Right renal cortex interstitium (tissue), 3 donors: ENCODE data around the gene METAP2. TPM values are rescaled to one million over a fixed set of nuclear protein-coding genes. Genes with fewer than 3 reads are reported as not detected.

Experiments used
- DNase-seq, 3 donors: peaks; one replicate each; pipeline ENCODE4 v3.0.0-alpha.2; 2013; ENCODE audit warnings: low read depth in 3 of 3, low spot score in 2 of 3
- polyA plus RNA-seq, 3 donors: library from polyadenylated mRNA; unstranded; fragments of 120-200 nt; gene quantifications; one replicate each; pipeline ENCODE4 v1.2.1, GENCODE V29; 2013; ENCODE audit not compliant: insufficient read length in 3 of 3

The METAP2 gene
- polyA plus RNA-seq, 3 donors, result 131 to 142 (median 134) TPM

- no peak for DNase-seq
Measured at GRCh38 chr12:95548539-95549391, 74.8 kb downstream of the METAP2 start.

GRCh38 chr12:95549392-95550084 is 75.6 kb downstream of the METAP2 start:
- DNase-seq, result no peak

GRCh38 chr12:95551305-95551704 is 77.4 kb downstream of the METAP2 start, which contains the start of gene USP44:
Gene USP44 (minus strand): TSS chr12:95551476. CDS start chr12:95534256, 17,220 bp downstream.
- no peak for DNase-seq

GRCh38 chr12:95551913-95552516 is 78.1 kb downstream of the METAP2 start:
- no peak for DNase-seq

- no peak for DNase-seq
Measured at GRCh38 chr12:95553197-95553943, 79.4 kb downstream of the METAP2 start.

- no peak for DNase-seq
Measured at GRCh38 chr12:95554532-95555071, 80.7 kb downstream of the METAP2 start.

GRCh38 chr12:95557625-95558024 is 83.7 kb downstream of the METAP2 start:
- no peak for DNase-seq

Other genes with a start within 250 kb of the METAP2 start
- gene USP44, start 77.3 kb downstream of the METAP2 start, polyA plus RNA-seq, result 1 to 10 TPM; 2.4 to 3.3 (median 2.5) TPM